GM19372 (cell line): ENCODE data around the gene SRP19.
A peak's percentile ranks its signal among the peaks of the same experiment; 100 is the strongest.
"Not testable (repeated sequence)": the region's sequence is repeated elsewhere in the genome, so short reads cannot be mapped to it uniquely, and the experiment has no call there.

ENCODE experiments used
- ATAC-seq: cut with Tn5 transposase; IDR thresholded peaks from one replicate; pipeline ENCODE4 v1.9.1; 2021; ENCODE audit warnings: mild to moderate bottlenecking, low read depth, moderate library complexity; ENCODE audit not compliant: unreplicated experiment

The SRP19 gene

DNA sequence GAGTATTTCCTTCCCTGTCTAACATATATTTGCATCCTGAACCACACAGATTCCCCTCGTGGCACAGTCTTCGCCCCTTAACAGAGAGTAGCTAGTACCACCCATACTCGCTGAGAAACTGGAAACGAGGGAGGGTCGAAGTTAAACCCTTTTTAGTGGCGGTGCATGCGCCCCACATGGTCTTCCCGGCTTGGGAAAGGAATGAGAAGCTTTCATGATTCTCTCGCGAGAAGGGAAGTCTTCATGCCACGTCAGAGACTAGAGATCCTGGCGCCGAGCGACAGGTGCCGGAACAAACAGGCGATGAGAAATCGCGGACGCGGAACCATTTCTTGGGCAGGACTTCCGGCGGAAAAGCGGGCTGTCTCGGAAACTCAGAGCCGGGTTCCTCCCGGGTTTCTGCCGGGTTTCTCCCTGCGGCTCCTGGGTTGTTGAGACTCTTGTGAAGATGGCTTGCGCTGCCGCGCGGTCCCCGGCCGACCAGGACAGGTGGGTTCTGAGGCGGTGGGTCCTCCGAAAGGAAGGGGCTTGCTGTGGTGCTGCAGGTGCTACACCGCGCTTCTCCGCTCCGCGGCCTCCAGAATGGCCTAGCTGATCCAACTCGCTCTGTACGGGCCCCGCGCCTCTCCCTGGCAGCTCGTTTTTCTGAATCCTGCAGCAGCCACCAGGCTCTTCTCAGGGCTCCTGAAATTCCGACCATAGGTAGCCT lies at the start of gene SRP19:
TSS of gene SRP19 (plus strand) at position 359 of the 709 bp plus-strand sequence. CDS start at position 449, 90 bp downstream.
- peak; percentile 98 for ATAC-seq

DNA sequence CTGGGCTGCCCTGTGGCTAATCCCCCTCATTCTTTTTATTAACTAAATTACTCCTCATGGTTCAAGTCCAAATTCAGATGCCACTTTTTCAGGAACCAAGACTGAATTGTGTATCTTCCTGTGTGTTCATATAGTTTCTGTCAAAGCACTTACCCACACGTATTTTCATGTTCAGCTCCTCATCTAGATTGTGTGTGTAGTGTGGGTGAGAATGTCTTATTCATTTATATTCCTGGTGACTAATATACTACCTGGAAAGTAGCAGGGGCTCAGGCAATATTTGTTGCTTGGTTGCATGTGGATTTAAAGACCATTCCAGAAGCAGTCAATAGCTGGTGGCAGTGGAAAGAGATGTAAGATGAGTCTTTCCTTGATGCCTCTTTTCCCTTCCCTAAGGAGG lies 48.5 kb upstream of the SRP19 start:
- ATAC-seq = no peak

DNA sequence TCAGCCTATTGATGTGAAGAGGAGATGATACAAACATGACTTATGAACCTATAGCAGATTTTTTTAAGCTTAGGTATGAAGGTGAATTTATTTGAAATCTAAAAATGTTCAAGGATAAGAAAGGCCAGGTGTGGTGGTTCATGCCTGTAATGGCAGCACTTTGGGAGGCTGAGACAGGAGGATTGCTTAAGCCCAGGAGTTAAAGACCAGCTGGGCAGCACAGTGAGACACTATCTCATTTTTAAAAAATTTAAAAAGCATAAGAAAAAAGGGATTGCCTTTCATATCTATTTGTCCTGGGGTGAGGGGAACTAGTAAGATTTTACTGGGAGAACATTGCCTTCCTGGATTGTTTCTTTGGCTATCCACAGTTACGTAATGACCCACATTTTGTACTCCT lies 40.8 kb upstream of the SRP19 start:
- ATAC-seq = no peak

DNA sequence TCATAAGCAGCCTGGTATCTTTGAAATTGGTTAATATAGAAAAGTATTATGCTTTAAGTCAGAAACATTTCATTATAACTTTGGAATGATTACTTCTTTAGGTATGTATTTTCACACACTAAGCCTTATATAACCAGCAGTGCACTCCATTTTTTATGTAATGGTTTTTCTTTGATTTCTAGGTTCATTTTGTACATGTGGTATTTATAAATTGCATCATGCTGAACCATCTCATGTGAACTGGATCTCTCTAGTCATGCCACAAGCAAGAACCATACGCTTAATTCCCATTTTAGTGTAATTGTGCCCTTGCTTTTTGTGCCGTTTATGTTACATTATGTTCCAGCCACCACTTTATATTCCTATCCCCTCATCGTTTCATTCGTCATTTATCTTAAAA lies 38.6 kb upstream of the SRP19 start:
- ATAC-seq = no peak

DNA sequence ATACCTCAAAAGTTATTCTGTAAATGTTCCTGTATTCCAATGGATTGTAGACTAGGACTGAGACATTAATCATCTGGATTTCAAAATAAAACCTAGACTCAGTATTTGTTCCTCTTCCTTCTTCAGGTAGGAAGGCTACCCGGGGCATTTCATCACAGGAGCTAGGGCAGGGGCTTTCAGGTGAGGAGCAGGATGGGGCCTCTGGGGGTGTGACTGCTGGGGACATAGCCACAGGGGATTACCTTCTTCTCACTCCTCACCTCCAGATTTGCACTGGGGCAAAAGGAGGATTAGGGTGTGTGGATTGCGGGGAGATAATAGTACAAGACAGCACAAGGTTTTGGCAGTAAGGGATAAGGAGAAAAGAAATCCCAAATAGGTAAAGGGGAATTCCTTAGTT lies 37.9 kb upstream of the SRP19 start:
- ATAC-seq = no peak

DNA sequence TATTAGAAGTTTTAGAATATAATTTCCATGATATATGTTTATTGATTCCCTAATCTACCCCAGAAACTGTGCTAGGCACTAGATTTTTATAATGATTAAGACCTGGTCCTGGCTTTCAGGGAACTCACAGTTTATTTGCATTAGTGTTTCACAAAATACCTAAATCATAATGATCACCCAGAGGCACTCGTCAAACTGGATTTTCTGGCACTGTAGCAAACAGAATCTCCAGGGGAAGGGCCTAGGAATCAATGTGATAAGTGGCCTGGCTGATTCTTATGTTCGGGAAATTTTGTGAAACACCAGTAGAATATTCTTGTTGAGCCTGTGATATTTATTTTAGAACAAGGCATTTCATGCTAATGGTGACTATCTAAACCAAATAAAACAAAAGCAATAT lies 37.4 kb upstream of the SRP19 start:
- no peak for ATAC-seq

DNA sequence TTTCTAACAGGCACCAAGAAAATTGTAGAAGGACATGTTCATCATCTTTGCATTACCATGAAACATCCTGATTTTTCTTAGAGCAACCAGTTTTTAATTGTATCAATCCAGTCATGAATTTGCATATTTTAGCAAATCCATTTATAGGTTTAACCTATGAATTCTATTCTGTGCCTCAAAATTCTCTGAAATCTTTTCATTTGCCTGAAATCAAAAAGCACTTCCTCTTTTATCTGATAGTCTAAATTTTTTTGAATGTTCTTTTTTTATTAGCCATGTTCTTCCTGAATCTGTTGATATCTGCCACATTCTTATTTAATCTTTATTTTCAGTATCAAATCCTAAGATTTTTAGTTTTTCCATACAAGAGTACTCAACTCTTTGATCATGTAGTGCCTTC lies 36.9 kb upstream of the SRP19 start:
- ATAC-seq = no peak

DNA sequence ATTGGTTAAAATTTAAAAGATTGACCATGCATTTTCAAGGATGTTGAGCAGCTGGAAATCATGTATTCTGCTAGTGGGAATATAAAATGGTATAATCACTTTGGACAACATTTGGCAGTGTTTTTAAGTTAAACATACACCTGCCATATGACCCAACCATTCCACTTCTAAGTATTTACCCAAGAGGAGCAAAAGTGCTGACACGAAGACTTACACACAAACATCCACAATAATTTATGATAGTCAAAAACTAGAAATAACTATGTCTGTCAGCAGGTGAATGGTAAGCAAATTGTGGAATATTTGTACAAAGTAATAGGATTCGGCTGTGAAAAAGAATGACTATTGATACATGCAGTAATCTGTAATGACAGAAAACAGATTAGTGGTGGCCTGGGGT lies 30.7 kb upstream of the SRP19 start:
- no peak for ATAC-seq

DNA sequence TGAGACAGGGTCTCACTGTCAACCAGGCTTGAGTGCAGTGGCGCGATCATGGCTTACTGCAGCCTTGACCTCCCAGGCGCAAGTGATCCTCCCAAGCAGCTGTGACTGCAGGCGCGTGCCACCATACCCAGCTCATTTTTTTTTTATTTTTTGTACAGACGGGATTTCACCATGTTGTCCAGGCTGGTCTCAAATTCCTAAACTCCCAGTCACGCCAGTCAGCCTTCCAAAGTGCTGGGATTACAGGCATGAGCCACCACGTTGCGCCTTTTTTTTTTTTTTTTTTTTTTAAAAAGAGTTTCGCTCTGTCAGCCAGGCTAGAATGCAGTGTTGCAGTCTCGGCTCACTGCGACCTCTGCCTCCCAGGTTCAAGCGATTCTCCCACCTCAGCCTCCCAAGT lies 27.1 kb upstream of the SRP19 start:
- ATAC-seq = no peak

DNA sequence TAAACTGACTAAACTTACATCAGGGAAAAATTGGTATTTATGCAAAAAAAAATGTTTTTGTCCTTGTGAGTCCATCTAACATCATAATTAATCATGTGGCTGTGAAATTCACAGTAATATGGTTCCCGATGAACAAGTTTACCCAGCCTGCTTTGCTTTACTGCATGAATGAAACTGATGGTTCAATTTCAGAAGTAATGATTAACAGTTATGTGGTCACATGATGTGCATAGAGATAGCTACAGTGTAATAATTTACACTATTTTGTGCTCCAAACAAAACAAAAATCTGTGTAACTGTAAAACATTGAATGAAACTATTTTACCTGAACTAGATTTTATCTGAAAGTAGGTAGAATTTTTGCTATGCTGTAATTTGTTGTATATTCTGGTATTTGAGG lies 16.6 kb upstream of the SRP19 start:
- ATAC-seq = no peak

DNA sequence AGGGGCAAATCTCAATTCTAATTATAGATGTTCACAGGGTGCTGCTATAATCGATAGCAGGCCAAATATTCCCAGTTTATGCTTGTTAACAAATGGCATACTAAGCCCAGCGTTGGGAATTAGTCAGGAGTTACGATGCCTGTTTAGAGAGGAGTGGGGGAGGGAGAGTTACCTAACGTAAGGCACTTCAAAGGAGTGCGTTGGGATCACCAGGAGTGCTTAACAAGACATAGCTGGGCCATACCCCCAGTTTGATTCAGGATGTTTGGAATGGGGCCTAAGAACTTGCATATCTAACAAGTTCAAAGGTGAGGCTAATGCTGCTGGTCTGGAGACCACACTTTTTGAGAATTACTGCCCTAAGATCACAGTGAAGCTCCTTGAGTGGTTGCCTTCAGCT lies 14.5 kb upstream of the SRP19 start:
- ATAC-seq = no peak

DNA sequence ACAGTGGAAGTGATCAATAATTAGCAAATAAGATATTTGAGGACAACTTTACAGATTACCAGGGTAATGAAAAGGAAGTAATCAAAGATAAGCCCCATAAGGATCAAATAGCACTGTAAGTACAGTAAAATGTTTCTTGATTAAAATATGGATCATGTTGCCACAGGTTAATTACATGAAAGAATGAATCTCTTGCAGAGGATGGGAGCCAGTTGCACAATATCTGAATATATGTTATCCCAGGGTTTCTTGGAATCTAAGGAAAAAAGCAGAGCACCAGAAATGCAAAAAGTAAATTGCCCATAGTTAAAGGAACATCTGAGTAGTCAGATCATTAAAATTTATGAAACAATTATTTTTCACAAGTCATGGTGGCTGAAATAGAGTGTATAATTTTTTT lies 13.8 kb upstream of the SRP19 start:
- no peak for ATAC-seq

DNA sequence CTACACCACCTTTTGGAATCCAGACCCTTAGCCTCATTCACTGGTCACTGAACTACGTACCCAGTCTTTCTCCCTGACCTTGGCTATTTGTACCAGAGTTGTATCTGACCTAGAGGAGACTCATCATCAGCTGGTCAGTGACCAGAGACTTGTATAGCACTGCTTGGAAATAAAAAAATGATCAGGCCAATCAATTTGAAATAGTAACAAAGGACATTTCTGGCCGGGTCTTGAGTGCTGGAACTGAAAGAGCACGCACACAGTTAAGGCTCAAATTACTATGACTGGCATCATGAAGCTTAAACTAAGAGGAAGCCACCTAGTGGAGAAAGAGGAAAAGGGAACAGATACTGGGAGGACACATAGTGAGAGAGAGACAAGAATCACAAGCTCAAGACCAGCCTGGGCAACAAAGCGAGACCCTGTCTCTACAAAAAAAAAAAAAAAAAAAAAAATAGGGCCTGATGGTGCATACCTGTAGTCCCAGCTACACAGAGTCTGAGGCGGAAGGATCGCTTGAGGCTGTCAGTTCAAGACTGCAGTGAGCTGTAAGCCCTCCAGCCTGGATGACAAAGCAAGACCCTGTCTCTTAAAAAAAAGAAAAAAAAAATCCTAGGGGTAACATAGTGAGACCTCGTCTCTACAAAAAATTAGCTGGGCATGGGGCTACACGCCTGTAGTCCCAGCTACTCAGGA lies 12.8 kb upstream of the SRP19 start:
- peak; percentile 100 for ATAC-seq

DNA sequence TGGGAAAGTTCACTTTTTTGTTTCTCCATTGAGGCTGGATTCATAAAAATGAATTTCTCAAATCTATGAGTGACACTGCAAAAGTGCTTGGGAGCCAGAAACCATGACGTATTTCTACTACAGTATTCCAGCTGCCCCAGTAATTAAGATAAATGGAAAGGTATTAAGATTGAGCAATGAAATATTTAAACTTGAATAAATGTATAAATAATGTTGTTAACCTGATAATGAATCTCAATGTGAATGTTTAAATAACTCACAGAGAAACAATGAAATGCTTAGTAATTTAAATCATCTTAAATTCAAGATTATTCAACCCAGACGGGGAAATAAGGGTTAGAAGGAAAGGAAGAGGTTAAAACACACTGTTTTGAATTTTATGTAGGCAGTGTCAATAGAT lies 11.2 kb upstream of the SRP19 start:
- ATAC-seq = no peak

DNA sequence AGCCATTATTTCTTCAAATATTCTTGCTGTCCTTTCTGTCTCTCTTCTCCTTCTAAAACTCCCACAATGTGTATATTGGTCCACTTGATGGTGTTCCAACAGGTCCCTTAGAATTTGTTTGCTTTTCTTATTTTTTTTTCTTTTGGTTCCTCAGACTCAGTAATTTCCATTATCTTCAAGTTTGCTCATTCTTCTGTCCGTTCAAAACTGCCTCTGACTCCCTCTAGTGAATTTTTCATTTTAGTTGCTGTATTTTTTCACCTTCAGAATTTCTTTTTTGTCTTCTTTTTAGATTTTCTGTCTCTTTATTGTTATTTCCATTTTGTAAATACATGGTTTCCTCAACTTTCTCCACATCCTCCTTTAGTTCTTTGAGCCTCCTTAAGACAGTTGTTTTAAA lies 6.4 kb upstream of the SRP19 start:
- no peak for ATAC-seq

DNA sequence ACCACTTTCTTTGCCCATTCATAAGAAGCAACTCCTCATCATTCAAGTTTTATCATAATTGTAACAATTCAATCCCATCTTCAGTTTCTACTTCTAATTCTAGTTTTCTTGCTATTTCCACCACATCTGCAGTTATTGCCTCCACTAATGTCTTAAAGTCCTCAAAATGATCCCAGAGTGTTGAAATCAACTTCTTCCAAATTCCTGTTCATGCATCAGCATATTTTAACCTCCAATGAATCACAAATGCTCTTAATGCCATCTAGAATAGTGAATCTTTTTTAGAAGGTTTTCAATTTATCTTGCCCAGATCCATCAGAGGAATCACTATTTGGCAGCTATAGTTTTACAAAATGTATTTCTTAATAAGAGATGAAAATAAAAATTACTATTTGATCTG lies 3.2 kb upstream of the SRP19 start:
- ATAC-seq = no peak

DNA sequence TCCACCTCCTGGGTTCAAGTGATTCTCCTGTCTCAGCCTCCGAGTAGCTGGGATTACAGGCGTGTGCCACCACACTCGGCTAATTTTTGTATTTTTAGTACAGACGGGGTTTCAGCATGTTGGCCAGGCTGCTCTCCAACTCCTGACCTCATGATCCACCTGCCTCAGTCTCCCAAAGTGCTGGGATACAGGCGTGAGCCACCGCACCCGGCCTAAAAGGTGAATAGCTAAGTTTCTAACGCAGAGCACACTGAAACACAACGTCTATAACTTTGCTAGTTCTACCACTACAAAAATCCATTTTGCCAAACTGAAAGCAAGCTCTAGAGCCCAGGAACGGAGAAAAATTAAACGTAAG lies 537 bp upstream of the SRP19 start:
- ATAC-seq = not testable (repeated sequence)

DNA sequence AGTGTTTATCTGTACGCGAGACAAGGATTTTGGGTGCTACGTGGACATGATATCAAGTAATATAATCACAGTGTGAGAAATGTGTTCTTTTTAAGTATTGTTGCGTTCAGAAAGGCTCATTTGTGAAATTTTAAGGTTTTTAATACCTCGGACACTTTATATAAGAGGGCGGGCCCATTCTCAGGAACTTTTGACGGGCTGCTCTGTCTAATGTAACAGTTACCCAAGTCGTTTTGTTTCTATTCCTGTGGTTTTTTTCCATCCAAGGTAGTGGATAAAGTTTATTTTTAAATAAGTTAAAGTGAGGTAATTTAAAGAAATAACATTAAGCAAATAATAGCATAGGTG lies 525 bp downstream of the SRP19 start:
- ATAC-seq = no peak

DNA sequence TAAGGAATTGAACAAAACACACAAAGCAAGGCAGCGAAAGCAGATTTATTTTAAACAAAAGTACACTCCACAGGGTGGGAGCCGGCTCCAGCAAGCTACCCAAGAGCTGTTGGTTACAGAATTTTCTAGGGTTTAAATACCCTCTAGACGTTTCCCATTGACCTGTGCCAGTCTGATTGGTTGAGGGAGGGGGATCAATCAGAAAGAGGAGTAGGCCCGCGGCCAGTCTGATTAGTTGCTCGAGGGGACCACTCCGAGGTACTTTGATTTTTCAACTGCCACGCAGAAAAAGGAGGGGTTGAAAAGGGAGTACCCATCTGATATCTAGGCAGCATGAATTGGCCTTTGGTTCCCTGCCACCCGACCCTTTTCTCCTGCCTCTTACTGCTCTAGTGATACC lies 998 bp downstream of the SRP19 start:
- no peak for ATAC-seq

DNA sequence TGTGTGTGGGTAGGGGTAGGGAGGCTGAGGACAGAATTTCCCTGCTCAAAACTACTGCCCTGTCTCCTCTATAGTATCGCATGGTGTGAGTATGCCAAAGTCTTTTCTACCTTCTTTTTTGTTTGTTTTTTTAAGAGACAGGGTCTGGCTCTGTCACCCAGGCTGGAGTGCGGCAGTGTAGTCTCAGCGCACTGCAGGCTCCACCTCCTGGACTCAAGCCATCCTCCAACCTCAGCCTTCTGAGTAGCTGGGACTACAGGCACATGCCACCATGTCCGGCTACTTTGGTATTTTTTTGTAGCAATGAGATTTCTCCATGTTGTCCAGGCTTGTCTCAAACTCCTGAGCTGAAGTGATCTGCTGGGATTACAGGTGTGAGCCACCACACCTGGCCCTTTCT lies 2.5 kb downstream of the SRP19 start:
- no peak for ATAC-seq

DNA sequence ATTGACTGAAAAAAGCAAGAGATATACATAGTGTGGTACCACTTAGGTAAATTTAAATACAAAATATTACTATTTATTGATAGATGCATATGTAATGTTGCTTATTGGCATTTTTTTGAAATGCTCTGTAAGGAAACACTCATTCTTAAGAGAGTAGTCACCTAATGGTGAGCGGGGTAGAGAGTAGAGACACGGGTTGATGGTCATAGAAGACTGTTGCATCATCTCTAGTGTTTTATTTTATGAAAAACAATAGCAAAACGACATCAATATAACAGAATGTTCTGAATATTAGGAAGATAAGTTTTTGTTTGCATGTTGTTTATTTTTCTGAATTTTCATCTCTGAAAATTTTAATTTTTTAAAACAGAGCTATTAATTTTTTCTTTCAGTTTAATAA lies 4.0 kb downstream of the SRP19 start:
- no peak for ATAC-seq

DNA sequence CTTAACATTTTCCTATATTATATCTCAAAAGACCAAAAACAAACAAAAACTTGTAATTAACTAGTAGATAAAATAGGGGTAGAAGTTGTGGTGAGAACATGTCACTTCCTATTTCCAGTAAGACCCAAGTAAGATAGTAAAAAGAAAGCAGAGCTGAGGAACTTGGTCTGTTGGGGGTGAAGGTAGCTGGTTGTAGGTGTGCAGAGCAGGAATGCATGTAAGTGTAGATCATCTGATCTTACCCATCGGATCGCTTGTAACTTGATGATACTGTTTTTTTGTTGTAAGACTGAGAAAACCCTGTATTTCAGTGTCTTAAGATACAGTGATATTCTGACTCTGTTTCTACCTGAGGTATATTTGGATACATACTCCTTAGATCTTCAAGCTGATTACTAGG lies 5.7 kb downstream of the SRP19 start:
- no peak for ATAC-seq

DNA sequence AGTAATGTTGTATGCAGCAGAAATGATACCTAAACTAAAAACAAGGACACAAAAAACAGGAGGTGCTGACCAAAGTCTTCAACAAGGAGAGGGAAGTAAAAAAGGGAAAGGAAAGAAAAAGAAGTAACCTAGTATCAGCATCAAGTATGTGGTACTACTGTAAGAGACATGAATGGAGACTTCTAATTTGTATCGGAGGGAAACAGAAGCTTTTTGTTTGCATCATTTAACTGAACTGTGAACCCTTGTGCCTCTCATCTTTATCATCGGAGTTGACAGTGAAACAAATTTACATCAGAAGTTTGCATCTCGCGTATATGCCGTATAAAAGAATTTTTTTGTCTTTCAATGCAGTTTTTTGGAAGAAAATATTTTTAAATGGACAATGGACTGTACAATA lies 6.3 kb downstream of the SRP19 start:
- no peak for ATAC-seq
